Activated naive CD8-positive, alpha-beta T cell treated with anti-CD3 and anti-CD28 coated beads, Interleukin-2, amount 10 ng/mL, durations not matched to agents 7 days and 5 days (primary cell): Measurements from ENCODE around the gene PLEKHN1. TPM values are rescaled to one million over a fixed set of nuclear protein-coding genes. Genes with fewer than 3 reads are reported as not detected.
"Not testable (repeated sequence)": the region's sequence is repeated elsewhere in the genome, so short reads cannot be mapped to it uniquely, and the experiment has no call there.

ENCODE experiments used
- ATAC-seq: fragments of 150-1000 bp; cut with Tn5 transposase; one replicate; pipeline ENCODE4 v1.10.0; 2021; ENCODE audit warnings: low read depth, moderate library complexity
- POLR2A ChIA-PET: fragments of 350-600 bp; sonication (Branson Sonifier 250); formaldehyde crosslinking; loops from one replicate; lab custom pipeline; 2021; ENCODE audit warnings: antibody characterized with exemption; lab: Charles Lee
- DNase-seq: peaks from one replicate; pipeline ENCODE4 v3.0.0; 2021
- H3K27ac Mint-ChIP-seq: one replicate; pipeline ENCODE4 v1.8.0; 2022; ENCODE audit warnings: mild to moderate bottlenecking, mixed read lengths
- H3K27me3 Mint-ChIP-seq: one replicate; pipeline ENCODE4 v1.8.0; 2022; ENCODE audit warnings: mild to moderate bottlenecking, moderate library complexity, mixed read lengths
- H3K36me3 Mint-ChIP-seq: one replicate; pipeline ENCODE4 v1.8.0; 2021; ENCODE audit warnings: mild to moderate bottlenecking, mixed read lengths
- H3K4me1 Mint-ChIP-seq: one replicate; pipeline ENCODE4 v1.8.0; 2021; ENCODE audit warnings: mixed read lengths
- H3K4me3 Mint-ChIP-seq: one replicate; pipeline ENCODE4 v1.8.0; 2022; ENCODE audit warnings: mild to moderate bottlenecking, moderate library complexity, mixed read lengths
- H3K9me3 Mint-ChIP-seq: one replicate; pipeline ENCODE4 v1.8.0; 2021; ENCODE audit warnings: mixed read lengths
- total RNA-seq, 2 experiments: library from RNA; stranded (reverse); gene quantifications; one replicate each; pipeline ENCODE4 v1.2.3, GENCODE V29; 2021

PLEKHN1 gene
- total RNA-seq, 2 experiments from 2014 or later = 3.0 to 4.8 TPM

DNA sequence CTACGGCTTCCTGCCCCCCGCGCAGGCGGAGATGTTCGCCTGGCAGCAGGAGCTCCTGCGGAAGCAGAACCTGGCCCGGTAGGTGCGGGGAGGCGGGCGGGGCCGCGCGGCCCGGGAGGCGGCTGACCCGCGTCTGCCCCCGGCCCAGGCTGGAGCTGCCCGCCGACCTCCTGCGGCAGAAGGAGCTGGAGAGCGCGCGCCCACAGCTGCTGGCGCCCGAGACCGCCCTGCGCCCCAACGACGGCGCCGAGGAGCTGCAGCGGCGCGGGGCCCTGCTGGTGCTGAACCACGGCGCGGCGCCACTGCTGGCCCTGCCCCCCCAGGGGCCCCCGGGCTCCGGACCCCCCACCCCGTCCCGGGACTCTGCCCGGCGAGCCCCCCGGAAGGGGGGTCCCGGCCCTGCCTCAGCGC is 23.9 kb upstream of the PLEKHN1 start:
- ATAC-seq = peak; percentile 10
- POLR2A ChIA-PET = interaction anchor here (0.9 to 2.4 kb wide), 5 partner anchors 14 to 1643 kb away, joined by 3 to 11 read pairs (median 3); partner anchors contain the start of genes NOC2L and PLEKHN1

DNA sequence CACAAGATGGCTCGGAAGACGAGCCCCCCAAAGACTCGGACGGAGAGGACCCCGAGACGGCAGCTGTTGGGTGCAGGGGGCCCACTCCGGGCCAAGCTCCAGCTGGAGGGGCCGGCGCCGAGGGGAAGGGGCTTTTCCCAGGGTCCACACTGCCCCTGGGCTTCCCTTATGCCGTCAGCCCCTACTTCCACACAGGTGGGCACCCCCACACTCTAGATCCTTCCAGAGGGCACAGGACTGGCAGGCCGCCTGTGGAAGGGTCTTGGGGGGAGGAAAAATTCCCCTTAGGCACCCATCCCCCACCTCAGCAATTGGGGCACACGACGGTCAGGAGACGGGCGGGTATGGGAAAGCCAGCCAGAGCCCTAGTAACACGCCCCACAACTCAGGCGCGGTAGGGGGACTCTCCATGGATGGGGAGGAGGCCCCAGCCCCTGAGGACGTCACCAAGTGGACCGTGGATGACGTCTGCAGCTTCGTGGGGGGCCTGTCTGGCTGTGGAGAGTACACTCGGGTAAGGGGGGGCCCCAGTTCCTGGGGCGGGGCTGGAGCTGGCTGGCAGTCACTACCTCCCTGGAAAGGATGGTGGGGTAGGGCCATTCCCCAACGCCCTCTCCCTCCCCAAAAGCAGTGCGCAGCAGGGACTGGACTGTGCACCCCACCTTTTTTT is 23.3 kb upstream of the PLEKHN1 start:
- H3K27me3 Mint-ChIP-seq = peaks cover 26% of the 10 kb centered on the region
- no peak overlapping the region for H3K27ac Mint-ChIP-seq
- peaks cover 12% of the 10 kb centered on the region for H3K36me3 Mint-ChIP-seq
- DNase-seq = no peak
- peaks cover 4% of the 10 kb centered on the region for H3K4me1 Mint-ChIP-seq
- H3K9me3 Mint-ChIP-seq = no peaks in the 10 kb centered on the region
- no peak for ATAC-seq
- H3K4me3 Mint-ChIP-seq = no peak overlapping the region
- POLR2A ChIA-PET = interaction anchor here (0.7 to 1.1 kb wide), 5 partner anchors 12 to 1642 kb away, joined by 3 to 9 read pairs (median 3); partner anchors contain the start of gene NOC2L

More for the DNA sequence above, 23.9 kb upstream of the PLEKHN1 start:
- Mint-ChIP-seq H3K4me1 (peaks cover 4% of the 10 kb centered on the region), H3K4me3 (no peak overlapping the region), H3K27ac (no peak overlapping the region), H3K9me3 (no peaks in the 10 kb centered on the region), H3K27me3 (peaks cover 26% of the 10 kb centered on the region), H3K36me3 (peaks cover 12% of the 10 kb centered on the region)
- DNase-seq = peak; percentile 64

DNA sequence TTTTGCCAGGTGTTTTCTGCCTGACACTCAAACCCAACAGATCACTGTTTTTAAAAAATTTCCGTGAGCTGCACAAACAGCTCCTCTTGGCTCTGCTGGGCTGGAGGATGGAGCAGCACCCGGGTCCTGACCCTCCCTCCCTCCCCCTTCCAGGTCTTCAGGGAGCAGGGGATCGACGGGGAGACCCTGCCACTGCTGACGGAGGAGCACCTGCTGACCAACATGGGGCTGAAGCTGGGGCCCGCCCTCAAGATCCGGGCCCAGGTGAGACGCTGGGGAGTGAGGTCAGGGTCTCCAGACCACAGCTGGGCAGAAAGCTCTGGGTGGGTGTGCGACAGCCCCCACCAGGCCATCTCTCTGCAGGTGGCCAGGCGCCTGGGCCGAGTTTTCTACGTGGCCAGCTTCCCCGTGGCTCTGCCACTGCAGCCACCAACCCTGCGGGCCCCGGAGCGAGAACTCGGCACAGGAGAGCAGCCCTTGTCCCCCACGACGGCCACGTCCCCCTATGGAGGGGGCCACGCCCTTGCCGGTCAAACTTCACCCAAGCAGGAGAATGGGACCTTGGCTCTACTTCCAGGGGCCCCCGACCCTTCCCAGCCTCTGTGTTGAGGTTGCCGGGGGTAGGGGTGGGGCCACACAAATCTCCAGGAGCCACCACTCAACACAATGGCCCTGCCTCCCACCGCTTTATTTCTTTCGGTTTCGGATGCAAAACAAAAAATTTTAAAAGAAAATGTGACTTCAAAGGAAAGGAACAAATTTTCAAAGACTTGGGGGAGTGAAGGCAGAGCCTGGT is 22.5 kb upstream of the PLEKHN1 start:
- Mint-ChIP-seq H3K4me1 (peaks cover 4% of the 10 kb centered on the region), H3K9me3 (no peaks in the 10 kb centered on the region), H3K36me3 (peaks cover 12% of the 10 kb centered on the region), H3K27me3 (peaks cover 26% of the 10 kb centered on the region), H3K4me3 (peak overlapping the region; percentile 59), H3K27ac (no peak overlapping the region)
- POLR2A ChIA-PET = interaction anchor here (0.7 to 1.0 kb wide), 4 partner anchors 10 to 15 kb away, joined by 3 to 9 read pairs (median 3); partner anchors contain the start of gene NOC2L
- peak; percentile 51 for DNase-seq
- ATAC-seq = peak; percentile 26

DNA sequence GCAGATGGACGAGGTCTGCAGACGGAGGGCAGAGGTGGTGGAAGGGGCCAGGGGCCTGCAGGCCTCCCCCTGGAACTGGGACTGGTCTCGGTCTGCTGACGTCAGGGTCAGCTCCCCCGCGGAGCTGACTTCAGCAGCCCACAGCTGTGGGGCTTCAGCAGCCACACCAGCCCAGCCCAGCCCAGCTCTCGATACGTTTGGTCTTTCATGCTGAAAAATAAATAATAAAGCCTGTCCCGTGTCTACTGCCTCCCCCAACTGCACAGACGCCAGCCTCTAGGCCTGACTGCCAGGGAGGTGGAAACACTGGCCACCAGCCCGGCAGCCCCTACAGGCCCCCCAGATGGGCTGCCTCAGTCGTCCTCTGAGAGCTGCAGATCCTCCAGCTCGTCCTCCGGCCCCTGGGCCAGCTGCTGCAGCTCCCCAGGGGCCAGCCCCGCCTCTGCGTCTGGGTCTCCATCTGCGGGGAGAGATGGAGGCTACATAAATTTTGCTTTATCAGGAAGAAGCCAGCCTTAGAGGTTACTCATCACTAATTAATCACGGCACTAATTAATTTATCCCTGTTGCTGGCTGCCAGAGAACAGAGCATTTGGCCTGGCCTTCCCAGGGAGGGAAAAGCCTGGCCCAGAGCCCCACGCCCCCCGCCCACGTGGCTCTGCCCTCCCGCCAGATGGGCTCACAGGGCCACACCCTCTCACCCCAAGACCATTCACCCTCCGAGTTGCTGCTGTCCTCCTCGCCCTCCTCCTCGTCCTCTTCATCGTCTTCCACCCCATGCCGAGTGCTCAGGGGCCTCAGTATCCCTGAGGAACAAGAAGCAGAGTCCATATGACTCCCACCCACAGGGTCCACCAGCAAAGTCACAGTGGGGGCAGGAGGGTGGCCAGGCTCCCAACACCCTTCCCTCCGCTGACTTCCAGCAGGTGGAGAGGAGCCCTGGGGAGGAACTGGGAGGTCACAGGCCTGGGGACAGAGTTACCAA is 21.6 kb upstream of the PLEKHN1 start:
- Mint-ChIP-seq H3K4me1 (peaks cover 4% of the 10 kb centered on the region), H3K36me3 (peaks cover 13% of the 10 kb centered on the region), H3K27me3 (peaks cover 19% of the 10 kb centered on the region), H3K4me3 (peak overlapping the region; percentile 59), H3K9me3 (no peaks in the 10 kb centered on the region), H3K27ac (no peak overlapping the region)
- DNase-seq = no peak
- no peak for ATAC-seq
- POLR2A ChIA-PET = interaction anchor here (0.9 kb wide), 2 partner anchors 11 to 14 kb away, joined by 3 read pairs; partner anchors contain the start of gene NOC2L

DNA sequence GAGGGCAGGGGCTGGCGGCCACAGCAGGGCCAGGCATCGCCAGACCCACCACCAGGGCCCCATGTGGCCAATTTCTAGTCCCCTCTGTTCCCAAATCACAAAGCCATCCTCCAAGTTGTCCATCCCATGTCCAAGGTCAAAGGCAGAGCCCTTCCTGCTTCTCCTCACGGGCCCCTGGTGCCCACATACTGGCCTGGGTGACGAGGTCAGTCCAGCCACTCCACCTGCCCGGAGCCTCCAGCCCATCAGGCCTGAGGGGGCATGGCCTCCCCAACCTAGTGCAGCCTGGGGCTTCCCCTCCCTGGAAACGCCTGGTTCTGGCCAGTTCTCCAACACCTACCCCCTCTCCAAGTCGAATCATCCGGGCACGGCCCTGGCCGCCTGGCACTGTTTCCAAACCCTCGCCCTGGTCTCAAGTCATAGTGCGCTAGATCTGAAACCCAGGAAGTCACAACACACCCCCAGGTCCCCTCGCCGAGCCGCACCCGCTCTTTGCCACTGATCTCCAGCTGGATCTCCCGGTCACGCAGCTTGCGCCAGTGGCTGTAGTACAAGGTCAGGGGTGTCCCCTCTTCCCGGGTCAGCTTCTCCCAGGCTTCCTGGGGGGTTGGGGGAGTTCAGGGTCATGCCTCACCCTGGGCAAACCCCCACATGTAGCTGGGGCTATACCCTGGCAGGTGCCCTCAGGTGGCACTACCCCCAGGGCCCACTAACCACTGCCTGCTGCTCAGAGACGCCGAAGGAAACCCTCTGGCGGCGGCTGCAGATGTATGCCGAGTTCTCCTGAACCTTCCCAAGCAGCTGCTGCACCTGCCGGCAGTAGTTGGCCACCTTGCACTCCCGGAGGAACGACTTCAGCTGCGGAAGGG is 20.4 kb upstream of the PLEKHN1 start:
- Mint-ChIP-seq H3K4me1 (peaks cover 4% of the 10 kb centered on the region), H3K27ac (no peak overlapping the region), H3K9me3 (no peaks in the 10 kb centered on the region), H3K4me3 (no peak overlapping the region), H3K27me3 (peaks cover 15% of the 10 kb centered on the region), H3K36me3 (peaks cover 21% of the 10 kb centered on the region)
- POLR2A ChIA-PET = no interaction called here
- ATAC-seq (no peak), DNase-seq (no peak)

DNA sequence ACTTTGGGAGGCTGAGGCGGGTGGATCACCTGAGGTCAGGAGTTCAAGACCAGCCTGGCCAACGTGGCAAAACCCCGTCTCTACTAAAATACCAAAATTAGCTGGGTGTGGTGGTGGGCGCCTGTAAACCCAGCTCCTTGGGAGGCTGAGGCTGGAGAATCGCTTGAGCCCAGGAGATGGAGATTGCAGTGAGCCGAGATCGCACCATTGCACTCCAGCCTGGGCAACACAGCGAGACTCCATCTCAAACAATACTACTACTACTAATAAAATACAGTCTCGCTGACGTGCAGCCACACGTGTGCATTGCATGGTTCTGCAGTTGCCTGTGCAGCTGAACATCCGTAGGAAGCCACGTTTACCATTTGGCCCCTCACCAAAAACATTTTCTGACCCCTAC is 19.5 kb upstream of the PLEKHN1 start:
- H3K4me3 Mint-ChIP-seq, H3K27ac Mint-ChIP-seq, H3K9me3 Mint-ChIP-seq, DNase-seq, ATAC-seq, POLR2A ChIA-PET, H3K4me1 Mint-ChIP-seq: not testable (repeated sequence)
- Mint-ChIP-seq H3K36me3 (peaks cover 25% of the 10 kb centered on the region), H3K27me3 (peaks cover 11% of the 10 kb centered on the region)

DNA sequence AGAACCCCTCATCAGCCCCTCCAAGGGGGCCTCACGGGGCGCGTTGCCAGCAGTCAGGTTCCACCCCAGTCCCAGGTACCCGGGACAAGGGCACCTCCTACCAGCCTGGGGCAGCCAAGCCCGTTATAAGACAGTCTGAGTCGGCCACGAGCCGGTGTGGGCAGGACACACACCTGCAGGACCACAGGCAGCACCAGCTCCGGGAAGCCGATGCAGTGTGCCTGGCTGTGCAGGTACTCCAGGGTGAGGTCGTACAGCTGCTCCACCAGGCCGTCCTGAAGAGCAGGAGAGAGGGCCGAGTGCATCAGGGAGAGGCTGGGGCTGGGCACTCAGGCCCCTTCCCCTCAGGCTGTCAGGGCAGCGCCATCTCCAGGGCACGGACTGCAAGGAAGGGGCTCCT is 18.3 kb upstream of the PLEKHN1 start:
- H3K27me3 Mint-ChIP-seq = peaks cover 10% of the 10 kb centered on the region
- peaks cover 1% of the 10 kb centered on the region for H3K4me1 Mint-ChIP-seq
- H3K27ac Mint-ChIP-seq = no peak overlapping the region
- no peaks in the 10 kb centered on the region for H3K9me3 Mint-ChIP-seq
- POLR2A ChIA-PET = no interaction called here
- no peak for DNase-seq
- H3K4me3 Mint-ChIP-seq = no peak overlapping the region
- H3K36me3 Mint-ChIP-seq = peaks cover 25% of the 10 kb centered on the region
- no peak for ATAC-seq

DNA sequence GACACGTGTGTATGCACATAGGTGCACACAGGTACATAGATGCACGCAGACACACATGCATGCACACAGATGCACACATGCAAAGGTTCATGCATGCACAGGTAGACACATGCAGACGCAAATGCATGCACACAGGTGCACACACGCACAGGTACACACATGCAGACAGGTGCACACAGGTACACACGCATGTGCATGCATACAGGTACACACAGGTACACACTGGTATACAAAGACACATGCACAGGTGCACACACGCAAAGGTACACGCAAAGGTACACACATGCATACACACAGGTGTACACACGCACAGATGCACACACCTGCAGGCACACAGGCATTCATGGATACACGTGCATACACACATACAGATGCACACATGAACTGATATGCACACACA is 16.0 kb upstream of the PLEKHN1 start:
- Mint-ChIP-seq H3K27me3 (no peaks in the 10 kb centered on the region), H3K27ac (no peak overlapping the region), H3K4me1 (peaks cover 2% of the 10 kb centered on the region), H3K36me3 (peaks cover 25% of the 10 kb centered on the region), H3K9me3 (no peaks in the 10 kb centered on the region), H3K4me3 (no peak overlapping the region)
- POLR2A ChIA-PET = interaction anchor here (1.0 kb wide), 1 partner anchor 9 kb away, joined by 3 read pairs; the partner anchor contains the start of gene NOC2L
- ATAC-seq (no peak), DNase-seq (no peak)

DNA sequence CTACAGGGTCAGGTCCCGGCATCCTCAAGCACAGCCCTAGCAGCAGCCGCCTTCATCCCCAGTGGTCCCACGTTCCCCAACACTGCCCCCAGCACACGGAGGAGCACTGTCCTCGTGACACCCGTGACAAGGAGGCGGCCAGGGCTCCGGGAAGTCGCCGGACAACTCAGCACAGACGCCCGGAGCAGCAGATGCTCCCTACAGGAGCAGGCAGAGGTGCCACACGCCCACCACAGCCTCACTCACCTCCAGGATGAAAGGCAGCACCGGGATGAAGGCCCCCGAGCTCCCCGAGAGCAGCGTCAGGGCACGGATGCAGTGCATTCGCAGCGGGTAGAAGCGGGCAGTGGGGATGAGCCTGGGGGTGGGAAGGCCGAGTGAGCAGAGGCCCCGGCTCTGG is 15.4 kb upstream of the PLEKHN1 start:
- Mint-ChIP-seq H3K4me1 (peaks cover 2% of the 10 kb centered on the region), H3K27ac (no peak overlapping the region), H3K27me3 (no peaks in the 10 kb centered on the region), H3K9me3 (no peaks in the 10 kb centered on the region), H3K36me3 (peaks cover 20% of the 10 kb centered on the region), H3K4me3 (no peak overlapping the region)
- ATAC-seq = no peak
- DNase-seq = no peak
- POLR2A ChIA-PET = no interaction called here

DNA sequence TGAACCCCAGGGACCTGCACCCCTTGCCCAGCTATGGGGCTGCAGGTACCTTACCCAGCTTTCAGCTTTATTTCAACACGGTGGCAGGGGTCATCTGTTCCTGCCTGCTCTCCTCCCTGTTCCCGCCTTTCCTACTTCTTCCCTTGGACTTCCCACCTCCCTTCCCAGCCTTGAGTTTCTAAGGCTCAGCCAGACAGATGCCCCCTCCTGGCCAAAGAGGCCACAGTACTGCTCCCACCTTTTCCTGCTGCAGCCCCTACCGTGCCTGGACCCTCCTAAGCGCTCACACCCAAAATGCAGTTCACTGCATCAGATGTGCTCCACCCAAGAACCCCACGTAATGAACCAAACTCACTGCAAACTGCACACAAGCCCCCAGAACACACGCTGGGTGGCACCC is 14.9 kb upstream of the PLEKHN1 start:
- H3K4me3 Mint-ChIP-seq = no peak overlapping the region
- no peak for DNase-seq
- peaks cover 19% of the 10 kb centered on the region for H3K36me3 Mint-ChIP-seq
- H3K4me1 Mint-ChIP-seq = peaks cover 2% of the 10 kb centered on the region
- ATAC-seq = no peak
- H3K27ac Mint-ChIP-seq = no peak overlapping the region
- no peaks in the 10 kb centered on the region for H3K9me3 Mint-ChIP-seq
- no peaks in the 10 kb centered on the region for H3K27me3 Mint-ChIP-seq
- POLR2A ChIA-PET = no interaction called here

DNA sequence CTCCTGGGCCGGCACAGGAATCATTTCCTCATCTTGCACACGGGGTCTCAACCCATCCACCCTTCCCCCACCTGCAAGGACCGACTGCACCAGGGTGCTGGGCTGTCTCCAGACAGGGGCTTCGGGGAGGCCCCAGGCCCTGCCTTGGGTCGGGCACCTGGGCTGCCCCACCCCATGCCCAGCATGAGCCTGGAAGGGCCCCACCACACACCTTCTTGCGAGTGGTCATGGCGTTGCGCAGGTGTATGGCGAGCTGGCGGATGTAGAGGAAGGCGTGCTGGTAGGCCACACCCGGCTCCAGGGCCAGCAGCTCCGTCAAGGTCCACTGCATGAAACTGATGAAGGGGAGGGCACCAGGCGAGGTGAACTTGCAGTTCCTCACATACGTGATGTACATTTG is 14.1 kb upstream of the PLEKHN1 start:
- ATAC-seq (no peak), DNase-seq (no peak)
- peaks cover 20% of the 10 kb centered on the region for H3K36me3 Mint-ChIP-seq
- peaks cover 2% of the 10 kb centered on the region for H3K4me1 Mint-ChIP-seq
- H3K27me3 Mint-ChIP-seq = no peaks in the 10 kb centered on the region
- H3K9me3 Mint-ChIP-seq = no peaks in the 10 kb centered on the region
- H3K4me3 Mint-ChIP-seq = no peak overlapping the region
- no peak overlapping the region for H3K27ac Mint-ChIP-seq
- POLR2A ChIA-PET = no interaction called here

DNA sequence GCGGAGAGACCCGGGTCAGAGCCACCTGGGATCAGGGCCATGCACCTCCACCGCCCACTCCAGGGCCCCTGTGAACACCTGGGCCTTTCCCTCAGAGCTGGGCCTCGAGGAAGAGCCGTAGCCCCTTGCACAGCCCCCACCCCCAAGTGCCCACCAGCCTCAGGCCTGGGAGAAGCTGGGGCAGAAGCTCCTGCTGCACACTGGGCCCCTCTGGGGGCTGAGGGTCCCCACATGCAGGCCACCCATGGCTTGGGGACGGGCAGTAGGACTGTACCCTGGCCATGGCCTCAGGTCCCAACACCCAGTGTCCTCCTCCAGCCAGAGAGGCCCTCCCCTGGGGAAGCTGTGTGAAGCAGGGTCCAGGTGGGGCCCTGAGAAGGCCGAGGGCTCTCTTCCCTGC is 13.7 kb upstream of the PLEKHN1 start:
- POLR2A ChIA-PET = no interaction called here
- Mint-ChIP-seq H3K36me3 (peaks cover 18% of the 10 kb centered on the region), H3K27ac (no peak overlapping the region), H3K9me3 (no peaks in the 10 kb centered on the region), H3K27me3 (no peaks in the 10 kb centered on the region), H3K4me3 (no peak overlapping the region), H3K4me1 (peaks cover 4% of the 10 kb centered on the region)
- DNase-seq (no peak), ATAC-seq (no peak)
